ENCODE data around the gene KIF3A. TPM values are rescaled to one million over a fixed set of nuclear protein-coding genes. Genes with fewer than 3 reads are reported as not detected.

The KIF3A gene
- polyA plus RNA-seq, 1 donor from 2014 or later = 94.4 TPM

- Histone ChIP-seq H4K20me1 (ENCODE audit: insufficient read depth) (no peaks in the 10 kb centered on the region), H3K79me2 (replicated peaks; ENCODE audit: insufficient read depth, low read length) (no peaks in the 10 kb centered on the region), H3K27me3 (ENCODE audit: insufficient read depth, low read depth, low read length) (no peaks in the 10 kb centered on the region), H3K4me3 (ENCODE audit: low read length) (no peak overlapping the region), H3K9me3 (ENCODE audit: low read length) (no peaks in the 10 kb centered on the region), H3F3A (ENCODE audit: insufficient read depth, low read length, poor library complexity, severe bottlenecking) (no peaks in the 10 kb centered on the region), H3K27ac (ENCODE audit: low read length) (no peak overlapping the region), H3K4me2 (ENCODE audit: low read length) (no peak overlapping the region), H3K9ac (ENCODE audit: low read length) (no peak overlapping the region), H3K9me2 (ENCODE audit: insufficient read depth, low read length) (no peaks in the 10 kb centered on the region), H2AFZ (ENCODE audit: low read depth, low read length) (no peak overlapping the region), H3K36me3 (ENCODE audit: insufficient read depth, low read length) (no peaks in the 10 kb centered on the region)
- TF ChIP-seq EP300 (conservative IDR thresholded peaks at IDR 0.05; ENCODE audit: poor library complexity, severe bottlenecking) (no peak), RAD21 (conservative IDR thresholded peaks at IDR 0.05) (no peak), EZH2 (IDR thresholded peaks at IDR 0.05; ENCODE audit: borderline replicate concordance, insufficient read depth, low read length, poor library complexity, severe bottlenecking) (no peak), TAF1 (IDR thresholded peaks at IDR 0.05; ENCODE audit: low read depth) (no peak), POLR2AphosphoS5 (IDR thresholded peaks at IDR 0.05) (no peak), REST (IDR thresholded peaks at IDR 0.05; ENCODE audit: borderline replicate concordance) (no peak), MXI1 (conservative IDR thresholded peaks at IDR 0.05; ENCODE audit: poor library complexity, severe bottlenecking) (no peak), SMC3 (conservative IDR thresholded peaks at IDR 0.05; ENCODE audit: poor library complexity) (no peak)
- TF ChIP-seq, protein P1, sequence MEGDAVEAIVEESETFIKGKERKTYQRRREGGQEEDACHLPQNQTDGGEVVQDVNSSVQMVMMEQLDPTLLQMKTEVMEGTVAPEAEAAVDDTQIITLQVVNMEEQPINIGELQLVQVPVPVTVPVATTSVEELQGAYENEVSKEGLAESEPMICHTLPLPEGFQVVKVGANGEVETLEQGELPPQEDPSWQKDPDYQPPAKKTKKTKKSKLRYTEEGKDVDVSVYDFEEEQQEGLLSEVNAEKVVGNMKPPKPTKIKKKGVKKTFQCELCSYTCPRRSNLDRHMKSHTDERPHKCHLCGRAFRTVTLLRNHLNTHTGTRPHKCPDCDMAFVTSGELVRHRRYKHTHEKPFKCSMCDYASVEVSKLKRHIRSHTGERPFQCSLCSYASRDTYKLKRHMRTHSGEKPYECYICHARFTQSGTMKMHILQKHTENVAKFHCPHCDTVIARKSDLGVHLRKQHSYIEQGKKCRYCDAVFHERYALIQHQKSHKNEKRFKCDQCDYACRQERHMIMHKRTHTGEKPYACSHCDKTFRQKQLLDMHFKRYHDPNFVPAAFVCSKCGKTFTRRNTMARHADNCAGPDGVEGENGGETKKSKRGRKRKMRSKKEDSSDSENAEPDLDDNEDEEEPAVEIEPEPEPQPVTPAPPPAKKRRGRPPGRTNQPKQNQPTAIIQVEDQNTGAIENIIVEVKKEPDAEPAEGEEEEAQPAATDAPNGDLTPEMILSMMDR (IDR thresholded peaks at IDR 0.05; ENCODE audit: poor library complexity, severe bottlenecking) = no peak
These were observed 22.7 kb upstream of the KIF3A start for GRCh38 chr5:132760049-132760420.

- Histone ChIP-seq H3K27ac (ENCODE audit: low read length) (no peak overlapping the region), H3K27me3 (ENCODE audit: insufficient read depth, low read depth, low read length) (no peaks in the 10 kb centered on the region), H3F3A (ENCODE audit: insufficient read depth, low read length, poor library complexity, severe bottlenecking) (no peaks in the 10 kb centered on the region), H2AFZ (ENCODE audit: low read depth, low read length) (no peak overlapping the region), H3K79me2 (replicated peaks; ENCODE audit: insufficient read depth, low read length) (no peaks in the 10 kb centered on the region), H3K36me3 (ENCODE audit: insufficient read depth, low read length) (no peaks in the 10 kb centered on the region), H3K4me3 (ENCODE audit: low read length) (no peak overlapping the region), H3K9ac (ENCODE audit: low read length) (no peak overlapping the region), H3K9me2 (ENCODE audit: insufficient read depth, low read length) (no peaks in the 10 kb centered on the region), H3K9me3 (ENCODE audit: low read length) (no peaks in the 10 kb centered on the region), H4K20me1 (ENCODE audit: insufficient read depth) (no peaks in the 10 kb centered on the region), H3K4me2 (ENCODE audit: low read length) (no peak overlapping the region)
- TF ChIP-seq MXI1 (conservative IDR thresholded peaks at IDR 0.05; ENCODE audit: poor library complexity, severe bottlenecking) (no peak), SMC3 (conservative IDR thresholded peaks at IDR 0.05; ENCODE audit: poor library complexity) (no peak), EZH2 (IDR thresholded peaks at IDR 0.05; ENCODE audit: borderline replicate concordance, insufficient read depth, low read length, poor library complexity, severe bottlenecking) (no peak), EP300 (conservative IDR thresholded peaks at IDR 0.05; ENCODE audit: poor library complexity, severe bottlenecking) (no peak), REST (IDR thresholded peaks at IDR 0.05; ENCODE audit: borderline replicate concordance) (no peak), TAF1 (IDR thresholded peaks at IDR 0.05; ENCODE audit: low read depth) (no peak), POLR2AphosphoS5 (IDR thresholded peaks at IDR 0.05) (no peak), RAD21 (conservative IDR thresholded peaks at IDR 0.05) (no peak)
- TF ChIP-seq, protein P1 (IDR thresholded peaks at IDR 0.05; ENCODE audit: poor library complexity, severe bottlenecking) = no peak
These were observed 22.0 kb upstream of the KIF3A start for GRCh38 chr5:132759114-132760048.

Measured in neural cell (in vitro differentiated cells).